Measurements from ENCODE around the gene KRT2. TPM values are rescaled to one million over a fixed set of nuclear protein-coding genes. Genes with fewer than 3 reads are reported as not detected.

KRT2 gene
- total and polyA plus RNA-seq, 2 of the 8 experiments (the other 6 are each of a cell fraction or from before 2014, with no cell fraction given): not detected

GRCh38 chr12:52630008-52630500 lies 22.0 kb downstream of the KRT2 start (continued):
- TF ChIP-seq CHD7 (IDR thresholded peaks at IDR 0.05; ENCODE audit: insufficient replicate concordance, low read length): no peak
- TF ChIP-seq EZH2 (IDR thresholded peaks at IDR 0.05; ENCODE audit: low read depth, low read length, severe bottlenecking): no peak
- no peak for TF ChIP-seq YY1 (IDR thresholded peaks at IDR 0.05; ENCODE audit: low read depth, low read length)
- TF ChIP-seq KDM1A (IDR thresholded peaks at IDR 0.05; ENCODE audit: borderline replicate concordance, low read length): no peak
- no peak for TF ChIP-seq MAFK (IDR thresholded peaks at IDR 0.05; ENCODE audit: low read depth, low read length)
- no peak for TF ChIP-seq ZNF274 (IDR thresholded peaks at IDR 0.05; ENCODE audit: borderline replicate concordance, extremely low read depth, low read length)
- TF ChIP-seq HDAC6 (IDR thresholded peaks at IDR 0.05; ENCODE audit: low read depth, low read length): no peak
- no peak for TF ChIP-seq ATF3 (IDR thresholded peaks at IDR 0.05; ENCODE audit: insufficient read depth, low read depth, low read length)
- no peak for TF ChIP-seq ASH2L (IDR thresholded peaks at IDR 0.05; ENCODE audit: low read length)
- no peak for TF ChIP-seq SP2 (IDR thresholded peaks at IDR 0.05; ENCODE audit: low read length)
- no peak for TF ChIP-seq TAF7 (optimal IDR thresholded peaks at IDR 0.05; ENCODE audit: borderline replicate concordance, low read depth, low read length)
